ENCODE data around the gene ZFYVE1. TPM values are rescaled to one million over a fixed set of nuclear protein-coding genes. Genes with fewer than 3 reads are reported as not detected.

Gene ZFYVE1
- total and polyA plus RNA-seq, 2 donors (not counting 3 experiments of a cell fraction or from before 2014, with no cell fraction given) = 27.3 to 29.2 TPM

DNA sequence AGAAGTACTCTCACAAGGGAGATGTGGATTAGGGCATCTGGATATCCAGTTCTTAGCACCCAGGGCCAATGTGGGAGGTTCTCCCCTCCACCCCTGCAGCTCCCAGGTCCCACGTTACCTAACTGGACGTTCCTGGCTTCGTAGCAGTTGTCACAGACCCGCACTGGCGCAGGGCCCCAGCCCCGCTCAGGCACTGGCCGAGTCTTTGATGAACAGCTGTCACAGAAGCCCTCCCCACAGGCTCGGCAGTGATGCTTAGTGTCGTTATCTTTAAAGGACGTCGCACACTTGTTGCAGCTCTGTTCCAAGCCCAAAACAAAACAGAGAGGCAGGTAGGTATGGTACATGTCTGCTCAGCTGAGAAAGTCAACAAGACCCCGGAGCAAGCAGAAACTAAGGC, 52.2 kb downstream of the ZFYVE1 start:
- Histone ChIP-seq H3K4me1 (ENCODE audit: control insufficient read depth, extremely low read depth, insufficient read depth, low read length) (no peaks in the 10 kb centered on the region), H3K4me3 (replicated peaks in 1 of 3; ENCODE audit: insufficient read depth in 1 of 3, low read depth in 1 of 3, low read length in 3 of 3) (no peak overlapping the region), H3K36me3 (ENCODE audit: control insufficient read depth in 2 of 2, extremely low read depth in 1 of 2, insufficient read depth in 2 of 2, low read length in 2 of 2) (peaks cover 17 to 45% of the 10 kb centered on the region in 2 experiments), H3K9ac (replicated peaks; ENCODE audit: extremely low read depth, insufficient read depth, low read length) (no peak overlapping the region), H3K4me2 (ENCODE audit: insufficient read depth, low read length) (no peak overlapping the region), H3K27ac (ENCODE audit: insufficient read depth, low read depth, low read length) (no peak overlapping the region), H2AFZ (ENCODE audit: low read depth, low read length) (no peak overlapping the region), H3K9me1 (replicated peaks; ENCODE audit: control insufficient read depth, extremely low read depth, insufficient read depth, low read length) (no peaks in the 10 kb centered on the region), H3K9me3 (replicated peaks; ENCODE audit: control insufficient read depth, insufficient read depth, low read length) (no peaks in the 10 kb centered on the region), H4K20me1 (replicated peaks; ENCODE audit: control insufficient read depth, extremely low read depth, insufficient read depth, low read length) (no peaks in the 10 kb centered on the region), H3K27me3 (ENCODE audit: control insufficient read depth in 2 of 2, insufficient read depth in 2 of 2, low read length in 2 of 2) (no peaks in the 10 kb centered on the region), H3K79me2 (ENCODE audit: control insufficient read depth, insufficient read depth, low read length) (no peaks in the 10 kb centered on the region)
- FAIRE-seq (no peak), DNase-seq (ENCODE audit: low read depth, low spot score) (no peak)
- ChIA-PET CTCF (interaction anchor here (1.7 kb wide), 1 partner anchor 460 kb away, joined by 5 read pairs; no protein-coding TSS in a partner anchor), POLR2A (no interaction called here)
- intact Hi-C loops (cut with micrococcal nuclease) = no loop called here
- no TSS peak for BruUV-seq (replicated peaks)
- TF ChIP-seq CTCF (IDR thresholded peaks at IDR 0.05; ENCODE audit: extremely low read depth in 1 of 2, insufficient read depth in 1 of 2, low read depth in 1 of 2, low read length in 2 of 2) = no peak
- no peak for TF ChIP-seq FOS (IDR thresholded peaks at IDR 0.05; ENCODE audit: borderline replicate concordance, insufficient read depth, low read length)
- no peak for TF ChIP-seq POLR2AphosphoS5 (IDR thresholded peaks at IDR 0.05; ENCODE audit: insufficient read depth, low read depth, low read length)
- TF ChIP-seq GATA2 (IDR thresholded peaks at IDR 0.05; ENCODE audit: insufficient read depth, insufficient read length, low read depth, low read length) = no peak
- no peak for TF ChIP-seq MAX (IDR thresholded peaks at IDR 0.05; ENCODE audit: insufficient read depth, insufficient read length)
- no peak for TF ChIP-seq EZH2 (IDR thresholded peaks at IDR 0.05; ENCODE audit: borderline replicate concordance, low read depth, low read length, severe bottlenecking)
- no peak for TF ChIP-seq JUN (IDR thresholded peaks at IDR 0.05; ENCODE audit: borderline replicate concordance, insufficient read depth, insufficient read length, low read depth)
- no peak for TF ChIP-seq POLR2A (IDR thresholded peaks at IDR 0.05; ENCODE audit: low read depth, low read length)
- no peak for TF ChIP-seq MYC (IDR thresholded peaks at IDR 0.05; ENCODE audit: low read depth, low read length)
- dilution Hi-C loops (cut with MboI; ENCODE audit: extremely low pct_ligation_motif_present, low sequenced_read_pairs) = no loop called here
